ENCODE measurements around the gene TREH. TPM values are rescaled to one million over a fixed set of nuclear protein-coding genes. Genes with fewer than 3 reads are reported as not detected.

Gene TREH
- polyA plus RNA-seq, 1 of the 3 experiments (the other 2 are of a cell fraction), result not detected

- WGBS (ENCODE audit: low lambda C conversion rate), result 89% methylated on average over 17 of the region's 24 CpGs
- no peak overlapping the region for H3K27ac ChIP-seq (ENCODE audit: low read depth in 2 of 2, low read length in 1 of 2)
- H3K4me1 ChIP-seq (ENCODE audit: control insufficient read depth in 1 of 2, insufficient read depth in 2 of 2, low read depth in 1 of 2, low read length in 1 of 2), result peaks cover 0 to 36% of the 10 kb centered on the region in 2 experiments; a peak in 2 of 4 replicates
- CTCF ChIA-PET, result interaction anchor here (0.8 to 6.3 kb wide), 6 partner anchors 12 to 50 kb away, joined by 3 to 44 read pairs (median 4); partner anchors contain the start of gene PHLDB1
- DNase-seq, result no peak
- no peaks in the 10 kb centered on the region for H3K9me2 ChIP-seq
- POLR2A ChIA-PET, result no interaction called here
- peaks cover 13% of the 10 kb centered on the region for H3F3A ChIP-seq (replicated peaks; ENCODE audit: insufficient read depth)
- H3K9ac ChIP-seq, result no peak overlapping the region
- peaks cover 75 to 80% of the 10 kb centered on the region in 2 experiments for H3K36me3 ChIP-seq (replicated peaks in 1 of 2; ENCODE audit: control insufficient read depth in 1 of 2, insufficient read depth in 2 of 2, low read length in 1 of 2)
- H3K27me3 ChIP-seq (ENCODE audit: insufficient read depth), result no peaks in the 10 kb centered on the region
- peaks cover 28% of the 10 kb centered on the region; the same call in 1 of the 2 replicates for H3K79me2 ChIP-seq (ENCODE audit: insufficient read depth)
- no peak overlapping the region for H3K4me3 ChIP-seq (ENCODE audit: low read depth in 2 of 2, low read length in 1 of 2)
- H2AFZ ChIP-seq (ENCODE audit: low read depth), result no peak overlapping the region
- H3K9me3 ChIP-seq, result no peaks in the 10 kb centered on the region
- peaks cover 32% of the 10 kb centered on the region for H4K20me1 ChIP-seq (ENCODE audit: insufficient read depth)
- TF ChIP-seq JUND (IDR thresholded peaks at IDR 0.05) (no peak), MEF2A (IDR thresholded peaks at IDR 0.05; ENCODE audit: borderline replicate concordance, low read depth) (no peak), GATA2 (CRISPR knock-in tag; IDR thresholded peaks at IDR 0.05) (no peak), FOXM1 (IDR thresholded peaks at IDR 0.05; ENCODE audit: low read depth) (no peak), RAD21 (IDR thresholded peaks at IDR 0.05; ENCODE audit: low read length) (no peak), RCOR1 (IDR thresholded peaks at IDR 0.05; ENCODE audit: low read length) (no peak), TCF12 (IDR thresholded peaks at IDR 0.05) (no peak), NFIC (IDR thresholded peaks at IDR 0.05; ENCODE audit: borderline replicate concordance) (no peak), POLR2AphosphoS5 (IDR thresholded peaks at IDR 0.05; ENCODE audit: low read depth, low read length) (no peak)
- TF ChIP-seq, protein P1, sequence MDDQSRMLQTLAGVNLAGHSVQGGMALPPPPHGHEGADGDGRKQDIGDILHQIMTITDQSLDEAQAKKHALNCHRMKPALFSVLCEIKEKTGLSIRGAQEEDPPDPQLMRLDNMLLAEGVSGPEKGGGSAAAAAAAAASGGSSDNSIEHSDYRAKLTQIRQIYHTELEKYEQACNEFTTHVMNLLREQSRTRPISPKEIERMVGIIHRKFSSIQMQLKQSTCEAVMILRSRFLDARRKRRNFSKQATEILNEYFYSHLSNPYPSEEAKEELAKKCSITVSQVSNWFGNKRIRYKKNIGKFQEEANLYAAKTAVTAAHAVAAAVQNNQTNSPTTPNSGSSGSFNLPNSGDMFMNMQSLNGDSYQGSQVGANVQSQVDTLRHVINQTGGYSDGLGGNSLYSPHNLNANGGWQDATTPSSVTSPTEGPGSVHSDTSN (IDR thresholded peaks at IDR 0.05), result no peak
- no peak overlapping the region for H3K4me2 ChIP-seq
Observed at GRCh38 chr11:118645066-118645715, 34.3 kb downstream of the TREH start.

GRCh38 chr11:118644496-118644895, 35.0 kb downstream of the TREH start:
- H3K9ac ChIP-seq, result no peak overlapping the region
- H3F3A ChIP-seq (replicated peaks; ENCODE audit: insufficient read depth), result peaks cover 13% of the 10 kb centered on the region
- ChIA-PET POLR2A (no interaction called here), CTCF (interaction anchor here (0.6 to 6.3 kb wide), 6 partner anchors 13 to 1193 kb away, joined by 3 to 44 read pairs (median 4); partner anchors contain the start of gene PHLDB1)
- no peaks in the 10 kb centered on the region for H3K9me2 ChIP-seq
- no peak overlapping the region for H3K4me2 ChIP-seq
- TF ChIP-seq SIN3A (IDR thresholded peaks at IDR 0.05; ENCODE audit: borderline replicate concordance, low read depth, low read length) (no peak), SMC3 (IDR thresholded peaks at IDR 0.05; ENCODE audit: low read depth, low read length) (no peak), FOSL2 (IDR thresholded peaks at IDR 0.05; ENCODE audit: borderline replicate concordance, low read depth) (no peak), NRF1 (IDR thresholded peaks at IDR 0.05; ENCODE audit: low read depth, low read length) (no peak), EP300 (IDR thresholded peaks at IDR 0.05; ENCODE audit: borderline replicate concordance in 1 of 2, low read depth in 1 of 2, low read length in 1 of 2) (no peak), FOXM1 (IDR thresholded peaks at IDR 0.05; ENCODE audit: low read depth) (no peak), NFIC (IDR thresholded peaks at IDR 0.05; ENCODE audit: borderline replicate concordance) (no peak), JUND (IDR thresholded peaks at IDR 0.05) (no peak)
- TF ChIP-seq, protein P2, sequence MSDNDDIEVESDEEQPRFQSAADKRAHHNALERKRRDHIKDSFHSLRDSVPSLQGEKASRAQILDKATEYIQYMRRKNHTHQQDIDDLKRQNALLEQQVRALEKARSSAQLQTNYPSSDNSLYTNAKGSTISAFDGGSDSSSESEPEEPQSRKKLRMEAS (IDR thresholded peaks at IDR 0.05; ENCODE audit: low read depth), result no peak
- TF ChIP-seq, protein P3, sequence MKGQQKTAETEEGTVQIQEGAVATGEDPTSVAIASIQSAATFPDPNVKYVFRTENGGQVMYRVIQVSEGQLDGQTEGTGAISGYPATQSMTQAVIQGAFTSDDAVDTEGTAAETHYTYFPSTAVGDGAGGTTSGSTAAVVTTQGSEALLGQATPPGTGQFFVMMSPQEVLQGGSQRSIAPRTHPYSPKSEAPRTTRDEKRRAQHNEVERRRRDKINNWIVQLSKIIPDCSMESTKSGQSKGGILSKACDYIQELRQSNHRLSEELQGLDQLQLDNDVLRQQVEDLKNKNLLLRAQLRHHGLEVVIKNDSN (IDR thresholded peaks at IDR 0.05; ENCODE audit: borderline replicate concordance, low read depth), result no peak
- peaks cover 0 to 37% of the 10 kb centered on the region in 2 experiments; a peak in 2 of 4 replicates for H3K4me1 ChIP-seq (ENCODE audit: control insufficient read depth in 1 of 2, insufficient read depth in 2 of 2, low read depth in 1 of 2, low read length in 1 of 2)
- peaks cover 32% of the 10 kb centered on the region; the same call in 1 of the 2 replicates for H3K79me2 ChIP-seq (ENCODE audit: insufficient read depth)
- no peak overlapping the region for H3K27ac ChIP-seq (ENCODE audit: low read depth in 2 of 2, low read length in 1 of 2)
- H3K27me3 ChIP-seq (ENCODE audit: insufficient read depth), result no peaks in the 10 kb centered on the region
- DNase-seq, result no peak
- H4K20me1 ChIP-seq (ENCODE audit: insufficient read depth), result peaks cover 35% of the 10 kb centered on the region
- 98% methylated on average over 10 of the region's 10 CpGs for WGBS (ENCODE audit: low lambda C conversion rate)
- no peaks in the 10 kb centered on the region for H3K9me3 ChIP-seq
- H3K36me3 ChIP-seq (replicated peaks in 1 of 2; ENCODE audit: control insufficient read depth in 1 of 2, insufficient read depth in 2 of 2, low read length in 1 of 2), result peaks cover 73 to 80% of the 10 kb centered on the region in 2 experiments
- no peak overlapping the region for H2AFZ ChIP-seq (ENCODE audit: low read depth)
- no peak overlapping the region for H3K4me3 ChIP-seq (ENCODE audit: low read depth in 2 of 2, low read length in 1 of 2)

Data from SK-N-SH (cell line).